HEK293 (cell line): ENCODE measurements around the gene ESRRA.
A peak's percentile ranks its signal among the peaks of the same experiment; 100 is the strongest.

Source experiments
- AEBP2 ChIP-seq: fragments of 450-650 bp; formaldehyde crosslinking; IDR thresholded peaks from 2 replicates; pipeline ENCODE4 v1.5.1; 2016; ENCODE audit warnings: missing biosample characterization, missing genetic modification characterization, borderline replicate concordance
- ELK4 ChIP-seq: IDR thresholded peaks from 2 replicates; pipeline ENCODE4 v1.6.1; 2011; ENCODE audit warnings: mild to moderate bottlenecking, low read depth, low read length, borderline replicate concordance
- PATZ1 ChIP-seq: fragments of 450-650 bp; formaldehyde crosslinking; IDR thresholded peaks from 2 replicates; pipeline ENCODE4 v1.5.1; 2016; ENCODE audit warnings: missing biosample characterization, missing genetic modification characterization
- PBX3 ChIP-seq: sonication (generic); formaldehyde crosslinking; IDR thresholded peaks from 2 replicates; pipeline ENCODE4 v1.8.1; 2022; ENCODE audit warnings: mild to moderate bottlenecking, moderate library complexity, missing genetic modification reagents
- PRDM2 ChIP-seq: fragments of 450-650 bp; formaldehyde crosslinking; IDR thresholded peaks from 2 replicates; pipeline ENCODE4 v1.5.1; 2016; ENCODE audit warnings: missing biosample characterization, missing genetic modification characterization, borderline replicate concordance
- PRDM4 ChIP-seq: fragments of 450-650 bp; formaldehyde crosslinking; IDR thresholded peaks from 2 replicates; pipeline ENCODE4 v1.5.1; 2017; ENCODE audit warnings: missing biosample characterization, missing genetic modification characterization
- REST ChIP-seq: fragments of 450-650 bp; formaldehyde crosslinking; IDR thresholded peaks from 2 replicates; pipeline ENCODE4 v1.5.1; 2016; ENCODE audit warnings: missing biosample characterization, missing genetic modification characterization
- SCRT1 ChIP-seq: fragments of 450-650 bp; formaldehyde crosslinking; IDR thresholded peaks from 2 replicates; pipeline ENCODE4 v1.5.1; 2016; ENCODE audit warnings: missing biosample characterization, missing genetic modification characterization, borderline replicate concordance
- ZBTB21 ChIP-seq: fragments of 450-650 bp; formaldehyde crosslinking; IDR thresholded peaks from 2 replicates; pipeline ENCODE4 v1.5.1; 2017; ENCODE audit warnings: missing biosample characterization, missing genetic modification characterization
- ZFHX2 ChIP-seq: fragments of 450-650 bp; formaldehyde crosslinking; conservative IDR thresholded peaks from 2 replicates; pipeline ENCODE4 v1.5.1; 2016; ENCODE audit warnings: missing biosample characterization, missing genetic modification characterization
- ZFP41 ChIP-seq: fragments of 450-650 bp; formaldehyde crosslinking; IDR thresholded peaks from 2 replicates; pipeline ENCODE4 v1.5.1; 2016; ENCODE audit warnings: missing biosample characterization, missing genetic modification characterization, borderline replicate concordance
- ZNF335 ChIP-seq: fragments of 450-650 bp; formaldehyde crosslinking; conservative IDR thresholded peaks from 2 replicates; pipeline ENCODE4 v1.5.1; 2016; ENCODE audit warnings: missing biosample characterization, missing genetic modification characterization
- ZNF639 ChIP-seq: fragments of 450-650 bp; formaldehyde crosslinking; IDR thresholded peaks from 2 replicates; pipeline ENCODE4 v1.5.1; 2016; ENCODE audit warnings: missing biosample characterization, missing genetic modification characterization
- ZNF747 ChIP-seq: fragments of 450-650 bp; formaldehyde crosslinking; IDR thresholded peaks from 2 replicates; pipeline ENCODE4 v1.5.1; 2016; ENCODE audit warnings: missing biosample characterization, missing genetic modification characterization
- ZSCAN5A ChIP-seq: fragments of 450-650 bp; formaldehyde crosslinking; IDR thresholded peaks from 2 replicates; pipeline ENCODE4 v1.5.1; 2016; ENCODE audit warnings: missing biosample characterization, missing genetic modification characterization
- ZXDB ChIP-seq: fragments of 450-650 bp; formaldehyde crosslinking; IDR thresholded peaks from 2 replicates; pipeline ENCODE4 v1.5.1; 2016; ENCODE audit warnings: missing biosample characterization, missing genetic modification characterization

ESRRA gene

GRCh38 chr11:64317325-64317960 lies 12.1 kb downstream of the ESRRA start, which contains the start of gene TRMT112 (continued):
- TF ChIP-seq ZNF639 (tag by site-specific recombination) (peak; percentile 56; the same call in 1 of the 2 replicates), ELK4 (peak; percentile 95), ZFHX2 (tag by site-specific recombination) (peak; percentile 28), PBX3 (no peak), REST (tag by site-specific recombination) (no peak), PATZ1 (tag by site-specific recombination) (peak; percentile 82), AEBP2 (tag by site-specific recombination) (no peak), PRDM2 (tag by site-specific recombination) (no peak), ZNF747 (tag by site-specific recombination) (no peak), ZNF335 (tag by site-specific recombination) (peak; percentile 58), PRDM4 (tag by site-specific recombination) (peak; percentile 73), ZXDB (peak; percentile 58), ZFP41 (no peak), ZSCAN5A (tag by site-specific recombination) (no peak), ZBTB21 (tag by site-specific recombination) (peak; percentile 53; the same call in 1 of the 2 replicates), SCRT1 (tag by site-specific recombination) (no peak)
